Stimulated activated CD4-positive, alpha-beta T cell treated with anti-CD3 and anti-CD28 coated beads, Interleukin-15, amount 100 ng/mL, for 1 hour (primary cell): ENCODE measurements around the gene PDE3B.

ENCODE experiments used
- DNase-seq, 2 donors: peaks; one replicate each; pipeline ENCODE4 v3.0.0-alpha.2; 2020; ENCODE audit warnings: low read depth in 1 of 2, low spot score in 1 of 2

The PDE3B gene

DNA sequence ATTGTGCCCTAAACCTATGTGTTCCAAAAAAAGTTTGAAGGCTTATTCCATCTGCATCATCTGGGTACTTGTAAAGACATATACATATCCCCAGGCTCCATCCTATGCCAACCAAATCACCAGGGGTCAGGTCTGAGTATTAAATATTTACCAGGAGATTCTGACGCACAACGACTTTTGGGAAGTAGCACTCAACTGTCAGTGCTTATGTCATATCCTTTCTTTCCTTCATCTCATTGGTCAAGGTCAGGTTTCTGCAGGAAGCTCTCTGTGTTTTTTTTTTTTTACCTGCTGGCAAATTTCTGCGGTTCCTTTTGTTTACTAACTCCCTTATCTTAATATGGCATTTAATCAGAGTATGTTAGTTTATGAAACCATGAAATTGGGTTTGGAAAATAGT is 270.9 kb downstream of the PDE3B start:
- no peak for DNase-seq

DNA sequence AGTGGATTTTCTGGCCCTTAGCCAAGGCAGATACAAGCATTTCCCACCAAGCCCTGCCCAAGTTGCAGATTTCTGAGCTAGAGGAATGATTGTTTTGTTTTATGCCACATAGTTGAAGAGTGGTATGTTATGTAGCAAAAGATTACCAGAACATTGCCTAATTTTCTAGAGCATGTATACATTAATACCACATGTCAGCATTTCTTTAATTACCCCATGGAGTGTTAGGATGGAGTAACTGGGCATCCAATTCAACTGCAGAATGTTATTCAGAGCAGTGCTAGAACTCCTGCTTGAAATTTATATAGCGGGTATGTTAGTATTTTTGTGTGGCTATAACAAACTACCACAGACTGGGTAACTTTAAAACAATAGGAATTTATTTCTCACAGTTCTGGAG is 272.8 kb downstream of the PDE3B start:
- DNase-seq = no peak
